PFSK-1 (cell line): ENCODE measurements around the gene PRPF8.

Experiments
- FOXP2 ChIP-seq: optimal IDR thresholded peaks from 2 replicates; pipeline ENCODE3; 2011; ENCODE audit warnings: borderline replicate concordance, control low read depth, inconsistent platforms; ENCODE audit not compliant: insufficient read depth; ENCODE audit errors: extremely low read length, extremely low read depth
- POLR2AphosphoS5 ChIP-seq: IDR thresholded peaks from 2 replicates; pipeline ENCODE4 v1.6.1; 2012; ENCODE audit warnings: low read depth, mild to moderate bottlenecking, control low read depth, low read length, moderate library complexity
- REST ChIP-seq, 2 experiments: IDR thresholded peaks; 2 replicates each; pipeline versions ENCODE4 v1.6.1 to v1.8.0; 2011 to 2012; ENCODE audit warnings: low read depth in 2 of 2, low read length in 2 of 2, control low read depth in 1 of 2, inconsistent platforms in 1 of 2, mild to moderate bottlenecking in 1 of 2, moderate library complexity in 1 of 2; ENCODE audit not compliant: insufficient read depth in 1 of 2
- SIN3A ChIP-seq: IDR thresholded peaks from 2 replicates; pipeline ENCODE4 v1.6.1; 2012; ENCODE audit warnings: mild to moderate bottlenecking, low read length, moderate library complexity, borderline replicate concordance; ENCODE audit not compliant: insufficient read depth
- TAF1 ChIP-seq: IDR thresholded peaks from 2 replicates; pipeline ENCODE4 v1.6.1; 2012; ENCODE audit warnings: low read length, control low read depth, borderline replicate concordance; ENCODE audit not compliant: insufficient read depth

PRPF8 gene

GRCh38 chr17:1648173-1648962, 36.3 kb downstream of the PRPF8 start:
- TF ChIP-seq REST (IDR thresholded peaks at IDR 0.05; ENCODE audit: insufficient read depth in 1 of 2, low read depth in 2 of 2, low read length in 2 of 2): 0 out of 4 replicates have a peak, but pooled peaks of 1 of the 2 experiments have one; percentile 16
- TF ChIP-seq SIN3A: no peak

- TF ChIP-seq POLR2AphosphoS5 (no peak), REST (IDR thresholded peaks at IDR 0.05; ENCODE audit: insufficient read depth in 1 of 2, low read depth in 2 of 2, low read length in 2 of 2) (0 out of 4 replicates have a peak, but pooled peaks of 1 of the 2 experiments have one; percentile 1), TAF1 (no peak)
Measured at GRCh38 chr17:1647802-1648171, 36.9 kb downstream of the PRPF8 start.

GRCh38 chr17:1646199-1646875, 38.3 kb downstream of the PRPF8 start:
- TF ChIP-seq SIN3A (no peak), FOXP2 (no peak), TAF1 (no peak), POLR2AphosphoS5 (no peak), REST (IDR thresholded peaks at IDR 0.05; ENCODE audit: insufficient read depth in 1 of 2, low read depth in 2 of 2, low read length in 2 of 2) (no peak)

- TF ChIP-seq POLR2AphosphoS5 (peak; percentile 79), FOXP2 (peak; percentile 23), REST (IDR thresholded peaks at IDR 0.05; ENCODE audit: insufficient read depth in 1 of 2, low read depth in 2 of 2, low read length in 2 of 2) (no peak), SIN3A (no peak), TAF1 (peak; percentile 58; the same call in 1 of the 2 replicates)
Measured at GRCh38 chr17:1645207-1646171, 39.2 kb downstream of the PRPF8 start, which contains the start of gene SCARF1. SCARF1 (minus strand) TSS chr17:1645732; CDS start chr17:1645697, 35 bp downstream.
